ENCODE results near the gene DCAF5. TPM values are rescaled to one million over a fixed set of nuclear protein-coding genes. Genes with fewer than 3 reads are reported as not detected.

The DCAF5 gene
- polyA plus RNA-seq, 3 donors, result 22.2 to 55.1 (median 30.6) TPM

DNA sequence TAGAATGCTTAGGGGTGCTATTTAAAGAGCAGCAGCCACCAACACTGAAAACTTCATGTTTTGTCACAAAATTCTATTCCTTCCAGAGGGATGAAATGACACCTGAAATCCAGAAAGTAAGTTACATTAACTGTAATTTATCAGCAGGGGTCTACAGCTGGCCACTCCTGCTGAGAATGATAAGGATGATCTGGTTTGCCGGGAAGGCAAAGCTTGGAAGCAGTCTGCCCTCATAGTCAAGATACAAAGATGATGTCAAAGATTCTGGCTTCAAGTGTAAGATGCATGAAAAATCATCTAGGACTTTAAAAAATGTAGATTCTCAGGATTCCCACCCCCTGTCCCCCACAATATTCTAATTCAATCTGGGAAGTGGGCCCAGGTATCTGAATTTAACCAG, 58.4 kb downstream of the DCAF5 start:
- H3K4me1 Mint-ChIP-seq, result no peaks in the 10 kb centered on the region
- Histone ChIP-seq H3K9me3 (replicated peaks in 1 of 2; ENCODE audit: control insufficient read depth in 1 of 2, insufficient read depth in 1 of 2, low read length in 2 of 2) (no peaks in the 10 kb centered on the region), H3K27ac (ENCODE audit: low read depth in 1 of 2, low read length in 2 of 2) (no peak overlapping the region), H3K4me1 (ENCODE audit: control insufficient read depth in 1 of 2, insufficient read depth in 2 of 2, low read length in 2 of 2) (no peaks in the 10 kb centered on the region), H3K4me3 (replicated peaks in 1 of 3; ENCODE audit: low read depth in 2 of 3, low read length in 3 of 3) (no peak overlapping the region), H3K79me2 (ENCODE audit: insufficient read depth, low read length) (no peaks in the 10 kb centered on the region), H3K27me3 (ENCODE audit: control insufficient read depth in 2 of 2, insufficient read depth in 2 of 2, low read length in 2 of 2) (no peaks in the 10 kb centered on the region), H2AFZ (ENCODE audit: insufficient read depth, low read depth, low read length, poor library complexity, severe bottlenecking) (no peak overlapping the region), H3K36me3 (replicated peaks in 1 of 2; ENCODE audit: control insufficient read depth in 1 of 2, insufficient read depth in 2 of 2, low read length in 2 of 2) (peaks cover 39 to 82% of the 10 kb centered on the region in 2 donors), H3K4me2 (replicated peaks; ENCODE audit: extremely low read depth, low read length, poor library complexity, severe bottlenecking) (no peak overlapping the region), H4K20me1 (ENCODE audit: insufficient read depth, low read length) (no peaks in the 10 kb centered on the region), H3K9ac (ENCODE audit: insufficient read depth, low read length, poor library complexity, severe bottlenecking) (no peak overlapping the region)
- intact Hi-C loops (cut with micrococcal nuclease), result loop anchor here in 1 of 2 donors (5.0 kb wide), 1 partner anchor 117 kb away; the partner anchor contains the start of gene ACTN1
- H3K4me3 Mint-ChIP-seq, result no peak overlapping the region
- WGBS (ENCODE audit: insufficient coverage), result no CpG with 5 or more reads among the region's 1 CpG
- no peak for TF ChIP-seq CTCF (IDR thresholded peaks at IDR 0.05)
- H3K27ac Mint-ChIP-seq, result no peak overlapping the region
- H3K9me3 Mint-ChIP-seq, result no peaks in the 10 kb centered on the region
- H3K36me3 Mint-ChIP-seq, result peaks cover 64 to 65% of the 10 kb centered on the region in 2 donors
- peaks cover 0 to 1% (median 0%) of the 10 kb centered on the region in 3 donors for H3K27me3 Mint-ChIP-seq (ENCODE audit: low read depth in 3 of 3)
- DNase-seq, result no peak

GRCh38 chr14:69093631-69094421, 59.1 kb downstream of the DCAF5 start:
- Mint-ChIP-seq H3K4me1 (no peaks in the 10 kb centered on the region), H3K4me3 (no peak overlapping the region), H3K27ac (no peak overlapping the region), H3K27me3 (ENCODE audit: low read depth in 3 of 3) (peaks cover 0 to 1% (median 0%) of the 10 kb centered on the region in 3 donors), H3K9me3 (no peaks in the 10 kb centered on the region), H3K36me3 (peaks cover 66% of the 10 kb centered on the region in 2 donors)
- no peaks in the 10 kb centered on the region for H3K4me1 ChIP-seq (ENCODE audit: control insufficient read depth in 1 of 2, insufficient read depth in 2 of 2, low read length in 2 of 2)
- no peaks in the 10 kb centered on the region for H3K27me3 ChIP-seq (ENCODE audit: control insufficient read depth in 2 of 2, insufficient read depth in 2 of 2, low read length in 2 of 2)
- H3K9me3 ChIP-seq (replicated peaks in 1 of 2; ENCODE audit: control insufficient read depth in 1 of 2, insufficient read depth in 1 of 2, low read length in 2 of 2), result no peaks in the 10 kb centered on the region
- no peak overlapping the region for H3K4me2 ChIP-seq (replicated peaks; ENCODE audit: extremely low read depth, low read length, poor library complexity, severe bottlenecking)
- no peak overlapping the region for H3K4me3 ChIP-seq (replicated peaks in 1 of 3; ENCODE audit: low read depth in 2 of 3, low read length in 3 of 3)
- no peak overlapping the region for H3K27ac ChIP-seq (ENCODE audit: low read depth in 1 of 2, low read length in 2 of 2)
- no peaks in the 10 kb centered on the region for H3K79me2 ChIP-seq (ENCODE audit: insufficient read depth, low read length)
- intact Hi-C loops (cut with micrococcal nuclease), result loop anchor here in 1 of 2 donors (5.0 kb wide), 1 partner anchor 117 kb away; the partner anchor contains the start of gene ACTN1
- peaks cover 43 to 85% of the 10 kb centered on the region in 2 donors for H3K36me3 ChIP-seq (replicated peaks in 1 of 2; ENCODE audit: control insufficient read depth in 1 of 2, insufficient read depth in 2 of 2, low read length in 2 of 2)
- no CpG with 5 or more reads among the region's 1 CpG for WGBS (ENCODE audit: insufficient coverage)
- H2AFZ ChIP-seq (ENCODE audit: insufficient read depth, low read depth, low read length, poor library complexity, severe bottlenecking), result no peak overlapping the region
- no peak for TF ChIP-seq CTCF (IDR thresholded peaks at IDR 0.05)
- H3K9ac ChIP-seq (ENCODE audit: insufficient read depth, low read length, poor library complexity, severe bottlenecking), result no peak overlapping the region
- DNase-seq, result no peak
- no peaks in the 10 kb centered on the region for H4K20me1 ChIP-seq (ENCODE audit: insufficient read depth, low read length)

Measured in CD14-positive monocyte (primary cell).